Measurements from ENCODE around the gene AIMP1.
"Not testable (repeated sequence)": the region's sequence is repeated elsewhere in the genome, so short reads cannot be mapped to it uniquely, and the experiment has no call there.

The AIMP1 gene

GRCh38 chr4:106321814-106322213, 5.5 kb downstream of the AIMP1 start:
- Histone ChIP-seq H3K36me3 (ENCODE audit: control insufficient read depth, insufficient read depth, low read length) (peaks cover 14% of the 10 kb centered on the region), H3K4me1 (ENCODE audit: control insufficient read depth, insufficient read depth, low read length, poor library complexity, severe bottlenecking) (peaks cover 10% of the 10 kb centered on the region)
- not testable (repeated sequence) for H3K27ac ChIP-seq (ENCODE audit: insufficient read depth, low read length, poor library complexity, severe bottlenecking); H3K9me3 ChIP-seq (ENCODE audit: control insufficient read depth, low read length); DNase-seq; H3K4me3 ChIP-seq (ENCODE audit: insufficient read depth, low read depth, low read length, poor library complexity, severe bottlenecking); H3K27me3 ChIP-seq (replicated peaks; ENCODE audit: control insufficient read depth, insufficient read depth, low read length, poor library complexity, severe bottlenecking)

GRCh38 chr4:106323119-106323518, 6.8 kb downstream of the AIMP1 start:
- Histone ChIP-seq H3K4me1 (ENCODE audit: control insufficient read depth, insufficient read depth, low read length, poor library complexity, severe bottlenecking) (no peaks in the 10 kb centered on the region), H3K27ac (ENCODE audit: insufficient read depth, low read length, poor library complexity, severe bottlenecking) (no peak overlapping the region), H3K36me3 (ENCODE audit: control insufficient read depth, insufficient read depth, low read length) (peaks cover 27% of the 10 kb centered on the region), H3K9me3 (ENCODE audit: control insufficient read depth, low read length) (no peaks in the 10 kb centered on the region), H3K27me3 (replicated peaks; ENCODE audit: control insufficient read depth, insufficient read depth, low read length, poor library complexity, severe bottlenecking) (no peaks in the 10 kb centered on the region), H3K4me3 (ENCODE audit: insufficient read depth, low read depth, low read length, poor library complexity, severe bottlenecking) (no peak overlapping the region)
- no peak for DNase-seq

GRCh38 chr4:106325800-106326199, 9.4 kb downstream of the AIMP1 start:
- no peak overlapping the region for H3K27ac ChIP-seq (ENCODE audit: insufficient read depth, low read length, poor library complexity, severe bottlenecking)
- peaks cover 50% of the 10 kb centered on the region for H3K36me3 ChIP-seq (ENCODE audit: control insufficient read depth, insufficient read depth, low read length)
- H3K9me3 ChIP-seq (ENCODE audit: control insufficient read depth, low read length): no peaks in the 10 kb centered on the region
- H3K27me3 ChIP-seq (replicated peaks; ENCODE audit: control insufficient read depth, insufficient read depth, low read length, poor library complexity, severe bottlenecking): no peaks in the 10 kb centered on the region
- H3K4me1 ChIP-seq (ENCODE audit: control insufficient read depth, insufficient read depth, low read length, poor library complexity, severe bottlenecking): no peaks in the 10 kb centered on the region
- no peak overlapping the region for H3K4me3 ChIP-seq (ENCODE audit: insufficient read depth, low read depth, low read length, poor library complexity, severe bottlenecking)
- no peak for DNase-seq

- Histone ChIP-seq H3K4me1 (ENCODE audit: control insufficient read depth, insufficient read depth, low read length, poor library complexity, severe bottlenecking) (no peaks in the 10 kb centered on the region), H3K36me3 (ENCODE audit: control insufficient read depth, insufficient read depth, low read length) (peaks cover 76% of the 10 kb centered on the region), H3K27me3 (replicated peaks; ENCODE audit: control insufficient read depth, insufficient read depth, low read length, poor library complexity, severe bottlenecking) (no peaks in the 10 kb centered on the region), H3K27ac (ENCODE audit: insufficient read depth, low read length, poor library complexity, severe bottlenecking) (no peak overlapping the region), H3K9me3 (ENCODE audit: control insufficient read depth, low read length) (no peaks in the 10 kb centered on the region), H3K4me3 (ENCODE audit: insufficient read depth, low read depth, low read length, poor library complexity, severe bottlenecking) (no peak overlapping the region)
- DNase-seq: no peak
Observed at GRCh38 chr4:106329041-106329618, 12.8 kb downstream of the AIMP1 start.

GRCh38 chr4:106333186-106333585, 16.8 kb downstream of the AIMP1 start:
- Histone ChIP-seq H3K4me3 (ENCODE audit: insufficient read depth, low read depth, low read length, poor library complexity, severe bottlenecking) (no peak overlapping the region), H3K4me1 (ENCODE audit: control insufficient read depth, insufficient read depth, low read length, poor library complexity, severe bottlenecking) (no peaks in the 10 kb centered on the region), H3K27me3 (replicated peaks; ENCODE audit: control insufficient read depth, insufficient read depth, low read length, poor library complexity, severe bottlenecking) (no peaks in the 10 kb centered on the region), H3K9me3 (ENCODE audit: control insufficient read depth, low read length) (no peaks in the 10 kb centered on the region), H3K36me3 (ENCODE audit: control insufficient read depth, insufficient read depth, low read length) (peaks cover 84% of the 10 kb centered on the region), H3K27ac (ENCODE audit: insufficient read depth, low read length, poor library complexity, severe bottlenecking) (no peak overlapping the region)
- no peak for DNase-seq

GRCh38 chr4:106334741-106335470, 18.6 kb downstream of the AIMP1 start:
- Histone ChIP-seq H3K4me3 (ENCODE audit: insufficient read depth, low read depth, low read length, poor library complexity, severe bottlenecking) (no peak overlapping the region), H3K9me3 (ENCODE audit: control insufficient read depth, low read length) (no peaks in the 10 kb centered on the region), H3K36me3 (ENCODE audit: control insufficient read depth, insufficient read depth, low read length) (peaks cover 77% of the 10 kb centered on the region), H3K27ac (ENCODE audit: insufficient read depth, low read length, poor library complexity, severe bottlenecking) (no peak overlapping the region), H3K27me3 (replicated peaks; ENCODE audit: control insufficient read depth, insufficient read depth, low read length, poor library complexity, severe bottlenecking) (no peaks in the 10 kb centered on the region), H3K4me1 (ENCODE audit: control insufficient read depth, insufficient read depth, low read length, poor library complexity, severe bottlenecking) (no peaks in the 10 kb centered on the region)
- no peak for DNase-seq

- Histone ChIP-seq H3K27ac (ENCODE audit: insufficient read depth, low read length, poor library complexity, severe bottlenecking) (no peak overlapping the region), H3K4me1 (ENCODE audit: control insufficient read depth, insufficient read depth, low read length, poor library complexity, severe bottlenecking) (no peaks in the 10 kb centered on the region), H3K9me3 (ENCODE audit: control insufficient read depth, low read length) (no peaks in the 10 kb centered on the region), H3K36me3 (ENCODE audit: control insufficient read depth, insufficient read depth, low read length) (peaks cover 63% of the 10 kb centered on the region), H3K27me3 (replicated peaks; ENCODE audit: control insufficient read depth, insufficient read depth, low read length, poor library complexity, severe bottlenecking) (no peaks in the 10 kb centered on the region), H3K4me3 (ENCODE audit: insufficient read depth, low read depth, low read length, poor library complexity, severe bottlenecking) (no peak overlapping the region)
- no peak for DNase-seq
Observed at GRCh38 chr4:106336618-106337017, 20.3 kb downstream of the AIMP1 start.

GRCh38 chr4:106337916-106338315, 21.6 kb downstream of the AIMP1 start:
- peaks cover 56% of the 10 kb centered on the region for H3K36me3 ChIP-seq (ENCODE audit: control insufficient read depth, insufficient read depth, low read length)
- DNase-seq: no peak
- no peaks in the 10 kb centered on the region for H3K9me3 ChIP-seq (ENCODE audit: control insufficient read depth, low read length)
- no peak overlapping the region for H3K4me3 ChIP-seq (ENCODE audit: insufficient read depth, low read depth, low read length, poor library complexity, severe bottlenecking)
- no peaks in the 10 kb centered on the region for H3K4me1 ChIP-seq (ENCODE audit: control insufficient read depth, insufficient read depth, low read length, poor library complexity, severe bottlenecking)
- H3K27me3 ChIP-seq (replicated peaks; ENCODE audit: control insufficient read depth, insufficient read depth, low read length, poor library complexity, severe bottlenecking): no peaks in the 10 kb centered on the region
- H3K27ac ChIP-seq (ENCODE audit: insufficient read depth, low read length, poor library complexity, severe bottlenecking): no peak overlapping the region

GRCh38 chr4:106338671-106339070, 22.3 kb downstream of the AIMP1 start:
- no peak for DNase-seq
- H3K36me3 ChIP-seq (ENCODE audit: control insufficient read depth, insufficient read depth, low read length): peaks cover 49% of the 10 kb centered on the region
- no peak overlapping the region for H3K4me3 ChIP-seq (ENCODE audit: insufficient read depth, low read depth, low read length, poor library complexity, severe bottlenecking)
- no peaks in the 10 kb centered on the region for H3K9me3 ChIP-seq (ENCODE audit: control insufficient read depth, low read length)
- H3K27ac ChIP-seq (ENCODE audit: insufficient read depth, low read length, poor library complexity, severe bottlenecking): no peak overlapping the region
- H3K27me3 ChIP-seq (replicated peaks; ENCODE audit: control insufficient read depth, insufficient read depth, low read length, poor library complexity, severe bottlenecking): no peaks in the 10 kb centered on the region
- no peaks in the 10 kb centered on the region for H3K4me1 ChIP-seq (ENCODE audit: control insufficient read depth, insufficient read depth, low read length, poor library complexity, severe bottlenecking)

GRCh38 chr4:106339431-106339830, 23.1 kb downstream of the AIMP1 start:
- no peaks in the 10 kb centered on the region for H3K9me3 ChIP-seq (ENCODE audit: control insufficient read depth, low read length)
- no peak overlapping the region for H3K27ac ChIP-seq (ENCODE audit: insufficient read depth, low read length, poor library complexity, severe bottlenecking)
- peaks cover 46% of the 10 kb centered on the region for H3K36me3 ChIP-seq (ENCODE audit: control insufficient read depth, insufficient read depth, low read length)
- no peak overlapping the region for H3K4me3 ChIP-seq (ENCODE audit: insufficient read depth, low read depth, low read length, poor library complexity, severe bottlenecking)
- H3K27me3 ChIP-seq (replicated peaks; ENCODE audit: control insufficient read depth, insufficient read depth, low read length, poor library complexity, severe bottlenecking): no peaks in the 10 kb centered on the region
- no peaks in the 10 kb centered on the region for H3K4me1 ChIP-seq (ENCODE audit: control insufficient read depth, insufficient read depth, low read length, poor library complexity, severe bottlenecking)
- no peak for DNase-seq
